Activated CD8-positive, alpha-beta memory T cell treated with anti-CD3 and anti-CD28 coated beads for 24 hours (primary cell): ENCODE measurements around the gene GTF2F2.
"Not testable (repeated sequence)": the region's sequence is repeated elsewhere in the genome, so short reads cannot be mapped to it uniquely, and the experiment has no call there.

Source experiments
- DNase-seq: peaks from one replicate; pipeline ENCODE4 v3.0.0-alpha.2; 2020

The GTF2F2 gene

GRCh38 chr13:45180713-45181601 lies 60.6 kb downstream of the GTF2F2 start:
- no peak for DNase-seq

- no peak for DNase-seq
Measured at GRCh38 chr13:45184693-45185092, 64.4 kb downstream of the GTF2F2 start.

GRCh38 chr13:45185286-45185685 lies 65.0 kb downstream of the GTF2F2 start:
- DNase-seq = no peak

GRCh38 chr13:45189077-45189476 lies 68.8 kb downstream of the GTF2F2 start:
- DNase-seq = not testable (repeated sequence)

- not testable (repeated sequence) for DNase-seq
Measured at GRCh38 chr13:45189511-45189910, 69.2 kb downstream of the GTF2F2 start.

GRCh38 chr13:45191874-45192273 lies 71.6 kb downstream of the GTF2F2 start:
- DNase-seq = no peak

- DNase-seq = no peak
Measured at GRCh38 chr13:45194081-45194939, 74.0 kb downstream of the GTF2F2 start.

GRCh38 chr13:45195421-45195820 lies 75.1 kb downstream of the GTF2F2 start:
- no peak for DNase-seq

- no peak for DNase-seq
Measured at GRCh38 chr13:45196096-45196495, 75.8 kb downstream of the GTF2F2 start.

GRCh38 chr13:45196622-45197021 lies 76.3 kb downstream of the GTF2F2 start:
- DNase-seq = no peak

GRCh38 chr13:45198041-45198440 lies 77.7 kb downstream of the GTF2F2 start:
- no peak for DNase-seq

GRCh38 chr13:45198924-45199323 lies 78.6 kb downstream of the GTF2F2 start:
- no peak for DNase-seq

GRCh38 chr13:45199711-45200110 lies 79.4 kb downstream of the GTF2F2 start:
- DNase-seq = no peak

GRCh38 chr13:45200701-45201232 lies 80.5 kb downstream of the GTF2F2 start, which contains the start of gene KCTD4:
Gene KCTD4, minus strand, starts transcription at chr13:45201045. Its CDS starts 6,478 bp downstream, at chr13:45194567.
- no peak for DNase-seq

GRCh38 chr13:45205124-45205523 lies 84.8 kb downstream of the GTF2F2 start:
- DNase-seq = no peak

- DNase-seq = no peak
Measured at GRCh38 chr13:45206340-45206739, 86.0 kb downstream of the GTF2F2 start.

- no peak for DNase-seq
Measured at GRCh38 chr13:45207319-45207718, 87.0 kb downstream of the GTF2F2 start.

- no peak for DNase-seq
Measured at GRCh38 chr13:45208132-45208531, 87.8 kb downstream of the GTF2F2 start.

GRCh38 chr13:45209229-45209628 lies 88.9 kb downstream of the GTF2F2 start:
- no peak for DNase-seq

- DNase-seq = no peak
Measured at GRCh38 chr13:45215392-45216077, 95.2 kb downstream of the GTF2F2 start.

- DNase-seq = no peak
Measured at GRCh38 chr13:45216193-45216592, 95.9 kb downstream of the GTF2F2 start.

GRCh38 chr13:45218689-45219088 lies 98.4 kb downstream of the GTF2F2 start:
- DNase-seq = no peak
